Glomerular endothelial cell (primary cell): Measurements from ENCODE around the gene SPINK1. TPM values are rescaled to one million over a fixed set of nuclear protein-coding genes. Genes with fewer than 3 reads are reported as not detected.
"Not testable (repeated sequence)": the region's sequence is repeated elsewhere in the genome, so short reads cannot be mapped to it uniquely, and the experiment has no call there.

Experiments used
- DNase-seq: peaks from one replicate; pipeline ENCODE4 v3.0.0-alpha.2; 2011; ENCODE audit warnings: low read depth, low spot score; ENCODE audit errors: extremely low read depth
- total RNA-seq: library from RNA; depleted of rRNA; stranded (reverse); fragments of >200 nt; gene quantifications from 2 replicates; pipeline ENCODE4 v1.2.3, GENCODE V29; 2015

SPINK1 gene, protein sequence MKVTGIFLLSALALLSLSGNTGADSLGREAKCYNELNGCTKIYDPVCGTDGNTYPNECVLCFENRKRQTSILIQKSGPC
- not detected in 2 replicates for total RNA-seq

DNA sequence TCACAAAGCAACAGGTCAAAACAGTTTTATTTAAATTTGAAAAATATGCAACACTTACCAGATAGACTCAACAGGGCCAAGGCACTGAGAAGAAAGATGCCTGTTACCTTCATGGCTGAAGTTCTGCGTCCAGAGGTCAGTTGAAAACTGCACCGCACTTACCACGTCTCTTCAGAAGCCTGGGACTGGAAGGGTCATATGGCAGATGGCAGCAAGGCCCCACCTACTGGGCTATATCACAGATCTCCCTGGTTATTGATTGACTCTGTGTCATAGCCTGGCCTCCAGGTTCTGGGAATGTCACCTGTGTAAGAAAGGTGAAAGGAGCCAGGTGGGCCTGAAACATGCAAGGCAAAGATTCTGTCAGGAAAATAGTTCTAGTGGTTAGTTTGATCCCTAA is at the start of gene SPINK1:
TSS of gene SPINK1 (minus strand) at position 207 of the 400 bp plus-strand sequence. CDS start at position 113, 94 bp downstream.
- no peak for DNase-seq

DNA sequence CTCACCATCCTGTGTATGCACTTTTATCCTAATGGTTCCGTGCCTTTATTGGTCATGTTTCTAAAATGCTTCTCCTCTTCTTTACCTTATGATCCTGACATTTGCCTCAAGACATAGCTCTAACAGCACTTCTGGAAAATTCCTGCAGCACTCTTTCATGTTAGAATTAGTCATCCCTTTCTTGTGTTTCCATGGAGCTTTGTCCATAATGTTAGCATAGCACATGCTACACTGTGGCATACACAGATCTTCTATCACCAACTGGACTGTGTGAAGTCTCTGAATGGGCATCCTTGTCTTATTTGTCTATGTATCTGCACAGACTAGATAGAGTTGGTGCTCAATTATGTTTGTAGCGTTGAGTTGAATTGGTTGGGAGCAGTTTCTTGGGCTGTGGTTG is 49.0 kb upstream of the SPINK1 start:
- no peak for DNase-seq

DNA sequence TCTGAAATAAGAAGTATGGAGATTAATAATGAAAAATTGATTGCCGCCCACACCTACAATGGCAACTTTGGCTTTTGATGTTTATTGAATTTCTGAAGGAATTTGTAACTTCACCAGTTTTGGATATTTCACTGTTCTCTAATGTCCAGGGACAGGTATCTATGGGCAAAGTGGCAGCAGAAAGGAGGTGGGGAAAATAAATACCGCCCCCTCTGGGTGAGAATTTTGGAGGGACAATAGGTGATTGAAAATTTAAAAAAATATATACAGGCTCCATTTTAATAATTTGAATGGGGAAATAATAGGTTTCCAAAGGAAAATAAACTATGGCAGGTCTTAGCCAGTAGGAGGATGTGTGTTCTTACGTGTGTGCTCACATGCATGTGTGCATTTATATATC is 48.3 kb upstream of the SPINK1 start:
- no peak for DNase-seq

DNA sequence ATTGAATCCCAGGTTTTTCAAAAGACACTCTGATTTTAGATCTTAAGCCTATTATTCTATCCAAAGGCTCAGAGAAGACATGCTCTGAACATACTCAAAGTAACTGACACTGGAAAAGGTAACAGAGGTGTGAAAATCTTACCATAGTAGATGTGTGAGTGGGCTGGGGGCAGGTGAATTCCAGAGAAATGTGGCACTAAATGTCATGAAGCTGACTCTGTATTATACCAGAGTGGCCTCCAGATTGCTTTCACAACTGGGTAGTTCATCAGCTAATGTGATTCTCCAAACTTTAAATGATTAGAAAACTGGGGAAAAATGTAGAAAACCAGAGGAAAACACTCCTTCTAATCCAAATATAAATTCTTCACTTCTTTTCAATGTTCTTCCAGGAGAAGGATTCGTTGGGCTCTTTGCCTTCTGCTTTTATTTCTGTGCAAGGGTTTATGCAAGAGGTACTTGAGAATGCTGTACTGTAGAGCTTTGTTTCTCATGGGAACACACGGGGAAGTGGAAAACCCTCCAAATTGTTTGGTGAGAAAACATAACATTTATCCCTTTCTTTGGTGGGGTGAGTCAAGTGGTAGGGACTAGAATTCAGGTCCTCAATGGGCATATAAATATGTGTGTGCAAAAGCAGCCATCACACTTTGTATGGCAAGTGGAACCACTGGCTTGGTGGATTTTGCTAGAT is 46.7 kb upstream of the SPINK1 start, which contains the start of gene SCGB3A2:
TSS of gene SCGB3A2 (plus strand) at position 646 of the 694 bp plus-strand sequence. CDS start 93 bp downstream, outside the sequence.
- DNase-seq = no peak

DNA sequence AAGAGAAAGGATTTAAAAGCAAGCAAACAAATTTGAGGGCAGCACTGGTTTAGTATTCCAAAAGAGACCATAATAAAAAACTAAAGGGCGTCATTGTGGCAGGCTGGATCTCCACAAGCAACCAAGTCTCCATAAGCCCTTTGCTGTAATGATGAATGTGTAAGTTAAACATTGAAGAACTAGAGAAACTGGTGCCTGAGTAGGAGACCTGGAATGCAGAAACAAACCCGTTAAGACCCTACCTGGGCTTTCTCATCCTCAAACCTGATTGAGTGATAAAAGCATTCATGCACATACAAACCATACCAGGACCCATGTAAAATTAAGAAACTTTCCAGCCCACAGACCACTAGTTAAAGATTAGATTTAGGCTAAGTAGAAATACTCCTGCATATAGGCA is 45.2 kb upstream of the SPINK1 start:
- no peak for DNase-seq

DNA sequence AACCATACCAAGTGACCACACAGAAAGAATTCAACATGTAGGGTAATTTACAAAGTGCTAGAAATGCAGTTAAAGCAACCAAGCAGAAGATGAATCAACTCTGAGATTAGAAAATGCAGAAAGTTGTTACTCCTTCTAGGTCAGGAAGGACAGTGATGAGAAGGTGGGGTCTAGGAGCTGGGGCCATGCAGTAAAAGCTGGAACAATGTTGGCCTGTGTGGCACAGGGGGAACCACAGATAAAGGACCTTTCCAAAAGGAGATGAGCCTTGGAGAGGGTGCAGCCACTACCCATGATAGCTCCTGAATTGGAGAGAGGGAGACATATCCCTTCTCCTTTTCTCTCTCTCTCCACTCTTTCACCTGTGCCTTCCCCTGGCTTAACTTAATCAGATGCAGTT is 44.7 kb upstream of the SPINK1 start:
- DNase-seq = no peak

DNA sequence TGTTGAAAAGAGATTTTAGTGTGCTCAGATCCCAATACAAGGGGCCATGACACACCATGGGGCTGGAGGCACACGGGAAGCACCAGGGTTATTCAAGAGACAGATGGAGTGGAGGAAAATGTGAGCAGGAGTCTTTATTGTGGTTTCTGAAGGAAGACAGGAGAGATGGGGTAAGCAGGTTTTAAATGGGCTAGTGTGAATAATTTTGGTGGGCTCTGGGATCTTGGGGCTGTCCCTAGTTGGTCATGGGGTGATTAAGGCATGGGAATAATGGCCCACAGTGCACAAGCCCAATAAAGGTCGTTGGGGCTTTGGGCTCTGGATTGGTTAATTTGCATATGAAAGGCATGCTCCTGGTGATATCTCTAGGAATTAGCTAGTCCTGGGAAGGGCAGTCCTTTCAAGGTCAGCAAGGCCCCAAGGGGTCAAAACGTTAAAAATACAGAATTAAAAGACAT is 43.5 kb upstream of the SPINK1 start:
- no peak for DNase-seq

DNA sequence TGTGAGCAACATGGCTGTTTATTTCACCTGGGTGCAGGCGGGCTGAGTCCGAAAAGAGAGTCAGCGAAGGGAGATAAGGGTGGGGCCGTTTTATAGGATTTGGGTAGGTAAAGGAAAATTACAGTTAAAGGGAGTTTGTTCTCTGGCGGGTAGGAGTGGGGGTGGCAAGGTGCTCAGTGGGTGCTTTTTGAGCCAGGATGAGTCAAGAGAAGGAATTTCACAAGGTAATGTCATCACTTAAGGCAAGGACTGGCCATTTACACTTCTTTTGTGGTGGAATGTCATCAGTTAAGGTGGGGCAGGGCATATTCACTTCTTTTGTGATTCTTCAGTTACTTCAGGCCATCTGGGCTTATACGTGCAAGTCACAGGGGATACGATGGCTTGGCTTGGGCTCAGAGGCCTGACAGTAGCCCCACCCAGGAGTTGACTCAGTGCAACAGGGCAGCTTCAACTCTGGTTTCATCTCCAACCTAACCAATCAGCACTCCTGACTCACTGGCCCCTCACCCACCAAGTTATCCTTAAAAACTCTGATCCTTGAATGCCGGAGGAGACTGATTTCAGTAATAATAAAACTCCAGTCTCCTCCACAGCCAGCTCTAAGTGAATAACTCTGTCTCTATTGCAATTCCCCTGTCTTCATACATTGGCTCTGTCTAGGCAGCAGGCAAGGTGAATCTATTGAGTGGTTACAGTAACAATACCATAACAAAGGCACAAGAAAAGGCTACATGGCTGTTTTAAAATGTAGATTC is 42.8 kb upstream of the SPINK1 start:
- not testable (repeated sequence) for DNase-seq

DNA sequence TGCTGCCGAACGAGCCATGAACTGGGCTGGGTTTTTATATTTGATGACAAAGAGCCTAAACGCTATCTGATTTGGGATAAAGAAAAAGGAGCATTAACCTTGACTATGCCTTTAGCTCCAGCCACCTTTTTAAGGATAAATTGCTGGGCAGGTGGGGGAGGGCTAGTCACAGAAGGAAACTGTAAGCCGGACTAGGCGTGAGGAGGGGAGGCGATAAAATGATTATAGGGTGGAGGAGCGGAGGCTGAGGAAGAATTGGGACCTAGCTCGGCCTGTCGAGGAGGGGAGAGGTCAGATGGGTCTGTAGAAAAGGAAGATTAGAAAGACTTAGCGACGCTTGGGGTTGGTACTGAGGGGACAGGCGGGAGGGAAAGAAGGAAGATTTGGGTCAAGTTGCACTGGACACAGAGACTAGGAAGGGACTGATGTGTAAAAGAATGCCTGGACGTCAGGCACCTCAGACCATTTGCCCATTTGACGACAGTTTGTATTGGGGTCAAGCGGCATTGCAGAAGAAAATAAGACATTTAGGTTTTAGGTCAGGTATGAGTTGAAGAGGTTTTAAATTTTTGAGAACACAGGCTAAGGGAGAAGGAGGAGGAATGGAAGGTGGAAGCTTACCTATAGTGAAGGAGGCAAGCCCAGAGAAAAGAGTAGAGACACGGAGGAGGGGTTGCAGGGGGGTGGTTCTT is 41.4 kb upstream of the SPINK1 start:
- DNase-seq = not testable (repeated sequence)

DNA sequence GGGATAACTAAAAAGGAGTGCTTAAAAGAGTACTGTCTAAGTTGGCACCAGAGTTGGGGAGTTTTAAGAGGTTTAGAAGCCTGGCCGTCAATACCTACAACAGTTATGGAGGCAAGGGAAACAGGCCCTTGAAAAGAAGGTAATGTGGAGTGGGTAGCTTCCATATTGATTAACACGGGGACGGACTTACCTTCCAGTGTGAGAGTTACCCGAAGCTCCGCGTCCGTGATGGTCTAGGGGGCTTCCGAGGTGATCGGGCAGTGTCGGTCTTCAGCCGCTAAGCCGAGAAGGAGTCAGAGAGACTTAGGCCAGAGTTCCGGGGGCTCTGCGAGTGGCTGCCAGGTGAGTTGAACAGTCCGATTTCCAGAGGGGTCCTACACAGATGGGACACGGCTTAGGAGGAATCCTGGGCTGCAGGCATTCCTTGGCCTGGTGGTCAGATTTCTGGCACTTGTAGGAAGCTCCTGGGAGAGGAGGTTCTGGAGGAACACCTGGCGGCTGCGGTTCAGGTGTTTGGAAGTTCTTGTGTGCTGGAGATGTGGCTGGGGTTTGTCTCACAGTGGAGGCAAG is 40.6 kb upstream of the SPINK1 start:
- DNase-seq = not testable (repeated sequence)

DNA sequence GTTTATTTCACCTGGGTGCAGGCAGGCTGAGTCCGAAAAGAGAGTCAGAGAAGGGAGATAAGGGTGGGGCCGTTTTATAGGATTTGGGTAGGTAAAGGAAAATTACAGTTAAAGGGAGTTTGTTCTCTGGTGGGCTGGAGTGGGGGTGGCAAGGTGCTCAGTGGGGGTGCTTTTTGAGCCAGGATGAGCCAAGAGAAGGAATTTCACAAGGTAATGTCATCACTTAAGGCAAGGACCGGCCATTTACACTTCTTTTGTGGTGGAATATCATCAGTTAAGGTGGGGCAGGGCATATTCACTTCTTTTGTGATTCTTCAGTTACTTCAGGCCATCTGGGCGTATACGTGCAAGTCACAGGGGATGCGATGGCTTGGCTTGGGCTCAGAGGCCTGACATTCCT is 38.4 kb upstream of the SPINK1 start:
- not testable (repeated sequence) for DNase-seq

DNA sequence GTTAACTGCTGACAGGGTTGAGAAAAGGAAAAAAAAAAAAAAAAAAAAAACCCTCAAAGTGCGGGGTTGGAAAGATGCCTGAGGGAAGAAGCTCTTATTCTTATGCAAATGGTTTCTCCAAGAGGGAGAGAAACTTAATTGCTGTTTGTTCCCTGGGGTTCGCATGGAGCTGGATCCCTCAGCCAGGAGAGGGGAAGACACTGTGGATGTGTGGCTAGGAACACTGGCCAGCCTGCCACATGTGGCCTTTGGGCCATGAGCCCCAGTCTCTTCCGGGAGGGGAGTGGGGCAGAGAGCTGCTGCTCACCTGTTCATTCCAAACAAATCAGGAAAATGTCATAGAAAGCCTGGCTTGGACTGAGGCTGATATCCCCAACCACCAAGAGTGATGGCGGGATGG is 37.6 kb upstream of the SPINK1 start:
- DNase-seq = no peak

DNA sequence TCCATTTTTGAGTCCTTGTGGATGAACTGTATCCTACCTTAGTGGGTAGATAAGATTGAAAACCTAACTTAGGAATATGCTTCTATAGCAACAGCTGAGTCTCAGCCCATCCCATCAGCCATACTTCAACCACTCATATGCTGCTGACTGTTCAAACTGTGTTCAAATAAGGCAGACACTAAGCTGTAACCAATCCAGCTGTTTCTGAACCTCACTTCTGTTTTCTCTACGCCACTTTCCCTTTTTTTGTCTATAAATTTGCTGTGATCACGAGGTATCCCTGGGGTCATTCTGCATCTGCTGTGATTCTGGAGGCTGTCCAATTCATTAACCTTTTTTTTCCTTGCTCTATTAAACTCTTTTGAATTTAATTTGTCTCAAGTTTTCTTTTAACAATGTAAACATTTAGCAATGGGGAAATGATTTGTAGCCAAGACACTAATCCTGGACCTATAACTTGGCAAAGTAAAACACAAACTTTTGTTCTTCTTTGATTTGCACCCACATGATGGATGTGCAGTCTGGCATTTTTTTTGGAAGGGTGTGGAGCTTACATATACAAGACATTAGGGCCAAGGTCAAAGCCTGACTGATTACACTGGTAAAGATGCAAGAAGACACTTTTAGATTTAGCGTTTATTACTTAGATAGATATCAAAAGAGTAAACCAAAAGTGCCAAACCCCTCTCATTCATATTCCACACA is 32.1 kb upstream of the SPINK1 start:
- DNase-seq = no peak

DNA sequence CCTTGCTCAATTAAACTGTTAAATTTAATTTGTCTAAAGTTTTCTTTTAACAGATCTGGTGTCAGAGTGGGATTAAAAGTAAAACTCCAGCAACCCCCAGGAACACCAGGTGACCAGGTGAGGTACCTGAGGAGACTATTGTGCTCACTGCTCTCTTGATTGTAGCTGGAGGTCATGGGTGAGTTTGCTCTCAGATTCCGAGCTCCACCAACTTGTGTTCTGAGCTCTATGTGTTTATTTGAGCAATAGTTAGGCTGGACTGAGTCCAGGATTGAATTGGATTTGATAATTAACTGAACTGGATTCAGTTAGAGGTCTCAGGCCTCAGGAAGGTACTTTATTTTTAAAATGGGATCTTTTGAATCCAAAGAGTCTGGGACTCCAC is 29.2 kb upstream of the SPINK1 start:
- no peak for DNase-seq

DNA sequence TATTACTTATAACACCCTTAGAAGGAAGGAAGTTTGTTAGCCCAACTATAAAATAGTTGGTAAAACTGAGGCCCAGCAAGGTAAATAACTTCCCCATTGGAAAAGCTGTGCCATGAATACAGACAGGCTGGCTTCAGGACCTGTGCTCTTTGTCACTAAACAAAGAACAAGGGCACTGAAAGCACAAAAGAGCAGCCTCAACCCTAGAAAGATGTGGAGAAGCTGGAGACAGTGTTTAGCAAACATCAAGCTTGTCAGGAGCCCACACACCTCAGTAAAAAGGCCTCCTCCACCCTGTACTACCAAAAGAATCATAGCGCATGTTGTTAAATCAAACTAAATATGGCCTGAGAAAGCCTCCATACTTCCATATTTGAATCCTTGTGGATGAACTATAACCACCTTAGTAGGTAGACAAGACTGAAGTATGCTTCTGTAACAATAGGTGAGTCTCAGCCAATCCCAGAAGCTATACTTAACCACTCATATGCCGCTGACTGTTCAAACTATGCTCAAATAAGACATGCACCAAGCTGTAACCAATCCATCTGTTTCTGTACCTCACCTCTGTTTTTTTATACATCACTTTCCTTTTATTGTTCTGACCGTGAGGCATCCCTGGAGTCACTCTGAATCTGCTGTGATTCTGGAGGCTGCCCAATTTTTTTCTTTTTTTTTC is 28.6 kb upstream of the SPINK1 start:
- no peak for DNase-seq

DNA sequence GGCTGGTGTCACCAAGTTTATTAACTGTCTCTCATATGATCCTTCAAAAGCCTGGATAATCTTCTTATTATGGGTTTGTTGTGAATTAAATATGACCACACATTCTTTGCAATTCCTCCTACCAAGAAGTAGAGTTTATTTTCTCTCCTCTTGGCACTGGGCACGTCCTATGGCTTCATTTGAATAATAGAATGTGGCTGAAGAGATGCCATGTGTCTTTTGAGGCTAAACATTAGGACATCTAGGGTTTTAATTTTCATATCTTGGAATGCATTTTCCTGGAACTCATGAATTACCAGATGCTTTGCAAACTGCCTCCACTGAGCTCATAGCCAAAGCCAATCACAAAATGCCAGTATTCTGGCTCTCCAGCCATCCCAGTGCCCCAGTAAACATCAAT is 27.1 kb upstream of the SPINK1 start:
- DNase-seq = no peak

DNA sequence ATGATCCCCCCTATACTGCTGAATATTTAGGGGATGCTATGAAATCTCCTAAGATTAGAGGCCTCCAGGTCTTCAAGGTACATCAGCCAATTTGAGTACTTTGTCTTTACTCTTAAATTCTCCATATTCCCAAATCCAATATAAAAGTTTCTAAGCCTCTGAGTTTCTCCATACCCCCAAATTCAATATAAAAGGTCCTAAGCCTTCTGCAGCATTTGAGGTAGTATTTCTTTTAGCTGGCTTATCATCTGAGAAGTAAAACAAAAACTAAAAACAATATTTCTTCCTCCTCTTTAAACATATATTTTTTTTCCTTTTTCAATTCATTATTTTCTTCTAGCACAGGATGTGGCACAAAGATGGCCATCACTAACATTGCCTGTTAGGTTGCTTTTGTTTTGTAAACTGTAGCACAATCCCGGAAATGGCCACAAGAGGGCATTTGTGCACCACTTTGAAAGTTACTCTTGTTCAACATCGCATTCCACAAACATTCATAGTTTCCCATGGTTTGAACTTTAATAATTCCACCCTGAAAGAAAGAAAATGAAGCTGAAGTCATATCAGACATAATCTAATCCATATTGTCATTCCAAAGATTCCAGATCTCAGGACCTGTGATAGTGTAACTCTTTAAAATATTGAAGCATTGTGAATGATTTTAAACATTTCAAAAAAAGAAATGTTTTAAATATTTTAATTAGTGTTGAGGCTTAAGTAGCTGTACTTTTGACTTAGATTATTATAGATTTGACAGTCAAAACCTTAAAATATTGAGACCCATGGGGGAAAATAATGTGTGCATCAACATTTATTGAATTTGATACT is 26.0 kb upstream of the SPINK1 start:
- DNase-seq = peak; percentile 67

DNA sequence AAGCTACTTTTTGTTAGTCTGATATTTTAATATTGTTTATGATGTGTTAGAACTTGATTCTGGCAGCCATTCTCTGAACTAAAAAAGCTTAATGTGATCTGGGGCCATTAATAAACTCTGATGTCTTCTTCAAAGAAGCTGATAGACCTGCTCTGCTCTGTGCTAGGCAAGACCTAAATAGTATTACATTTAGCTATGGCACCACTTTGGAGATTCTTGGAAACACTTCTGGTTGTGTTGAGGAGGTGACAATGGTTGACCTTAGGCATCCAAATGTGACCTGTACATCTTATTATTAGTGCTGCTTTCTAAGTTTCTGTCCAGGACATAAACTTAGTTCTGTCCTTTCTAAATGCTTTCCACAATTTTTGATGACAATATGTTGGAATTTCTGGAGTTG is 25.3 kb upstream of the SPINK1 start:
- DNase-seq = no peak

DNA sequence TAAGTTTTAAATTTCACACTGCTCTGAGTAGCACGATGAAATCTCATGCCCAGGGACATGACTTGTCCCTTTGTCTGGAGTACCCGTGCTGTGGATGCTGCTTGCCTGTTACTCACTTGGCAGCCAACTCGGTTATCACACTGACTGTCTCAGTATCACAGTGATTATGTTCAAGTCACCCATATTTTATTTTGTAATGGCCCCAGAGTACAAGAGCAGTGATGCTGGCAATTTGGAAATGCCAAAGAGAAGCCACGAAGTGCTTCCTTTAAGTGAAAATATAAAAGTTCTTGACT is 24.3 kb upstream of the SPINK1 start:
- DNase-seq = no peak
